IMR-90 (cell line): ENCODE results near the gene NIPAL4. TPM values are rescaled to one million over a fixed set of nuclear protein-coding genes. Genes with fewer than 3 reads are reported as not detected.

Experiments used
- ATAC-seq: fragments of 200-7000 bp; cut with Tn5 transposase; 2 replicates; pipeline ENCODE4 v1.9.1; 2020; ENCODE audit warnings: low read depth, mild to moderate bottlenecking, moderate library complexity
- BruUV-seq: library from RNA; stranded (reverse); fragments of 400-500 nt; replicated peaks from 2 replicates; lab custom pipeline; 2021; lab: Mats Ljungman, UMichigan
- CTCF ChIA-PET: fragments of 300-600 bp; formaldehyde crosslinking; extraction: SDS; loops from one replicate; lab custom pipeline; 2021; ENCODE audit warnings: antibody characterized with exemption; lab: Yijun Ruan, JAX
- POLR2A ChIA-PET: fragments of 300-600 bp; sonication (Branson Sonifier 250); formaldehyde crosslinking; loops from one replicate; lab custom pipeline; 2022; ENCODE audit warnings: antibody characterized with exemption; ENCODE audit not compliant: unreplicated experiment; lab: Charles Lee
- DNase-seq: peaks from one replicate; pipeline ENCODE4 v3.0.0; 2013
- H2AFZ ChIP-seq: replicated peaks from 2 replicates; pipeline ENCODE3; 2013; ENCODE audit warnings: low read length, mild to moderate bottlenecking; ENCODE audit not compliant: poor library complexity
- H2AK5ac ChIP-seq: 2 replicates; pipeline ENCODE4 v1.6.1; 2013; ENCODE audit warnings: low read depth, low read length, inconsistent platforms
- H2AK9ac ChIP-seq: replicated peaks from 2 replicates; pipeline ENCODE3; 2013; ENCODE audit warnings: mild to moderate bottlenecking, low read depth, low read length, moderate library complexity; ENCODE audit not compliant: poor library complexity
- H2BK120ac ChIP-seq: 2 replicates; pipeline ENCODE4 v1.6.1; 2013; ENCODE audit warnings: low read depth, low read length, inconsistent platforms
- H2BK15ac ChIP-seq: 3 replicates; pipeline ENCODE4 v1.6.1; 2013; ENCODE audit warnings: low read depth, low read length, inconsistent platforms
- H2BK20ac ChIP-seq: 2 replicates; pipeline ENCODE4 v1.6.1; 2013; ENCODE audit warnings: low read depth, mild to moderate bottlenecking, inconsistent platforms, low read length, moderate library complexity
- H2BK5ac ChIP-seq: 2 replicates; pipeline ENCODE4 v1.6.1; 2013; ENCODE audit warnings: mild to moderate bottlenecking, low read depth, low read length, inconsistent platforms; ENCODE audit not compliant: poor library complexity, severe bottlenecking
- H3K14ac ChIP-seq: replicated peaks from 2 replicates; pipeline ENCODE4 v1.6.1; 2013; ENCODE audit warnings: low read depth, low read length, inconsistent platforms
- H3K18ac ChIP-seq: 2 replicates; pipeline ENCODE4 v1.6.1; 2013; ENCODE audit warnings: low read depth, low read length, control low read depth
- H3K23ac ChIP-seq: 2 replicates; pipeline ENCODE4 v1.6.1; 2013; ENCODE audit warnings: low read depth, low read length, inconsistent platforms
- H3K27ac ChIP-seq: 2 replicates; pipeline ENCODE4 v1.5.1; 2013; ENCODE audit warnings: mild to moderate bottlenecking, control low read depth, low read length; ENCODE audit not compliant: insufficient read depth
- H3K27me3 ChIP-seq: 2 replicates; pipeline ENCODE4 v1.6.1; 2013; ENCODE audit warnings: low read length; ENCODE audit not compliant: control insufficient read depth, insufficient read depth
- H3K36me3 ChIP-seq: 2 replicates; pipeline ENCODE4 v1.6.1; 2013; ENCODE audit warnings: low read length, mixed read lengths; ENCODE audit not compliant: control insufficient read depth, insufficient read depth
- H3K4ac ChIP-seq: 2 replicates; pipeline ENCODE4 v1.6.1; 2013; ENCODE audit warnings: low read depth, low read length, inconsistent platforms
- H3K4me1 ChIP-seq: 2 replicates; pipeline ENCODE4 v1.6.1; 2013; ENCODE audit warnings: low read length, mixed read lengths; ENCODE audit not compliant: control insufficient read depth, insufficient read depth
- H3K4me2 ChIP-seq: 2 replicates; pipeline ENCODE4 v1.6.1; 2013; ENCODE audit warnings: low read depth, mild to moderate bottlenecking, control low read depth, low read length, moderate library complexity
- H3K4me3 ChIP-seq: 2 replicates; pipeline ENCODE4 v1.5.1; 2013; ENCODE audit warnings: low read depth, mild to moderate bottlenecking, control low read depth, low read length, moderate library complexity; ENCODE audit not compliant: insufficient read depth
- H3K56ac ChIP-seq: 2 replicates; pipeline ENCODE4 v1.6.1; 2013; ENCODE audit warnings: low read length, inconsistent platforms; ENCODE audit not compliant: insufficient read depth; ENCODE audit errors: extremely low read depth
- H3K79me1 ChIP-seq, 2 experiments: 2 replicates each; pipeline ENCODE4 v1.6.1; 2013; ENCODE audit warnings: low read length in 2 of 2, inconsistent platforms in 1 of 2, low read depth in 1 of 2
- H3K9ac ChIP-seq: 2 replicates; pipeline ENCODE4 v1.6.1; 2013; ENCODE audit warnings: low read depth, low read length, control low read depth
- H3K9me1 ChIP-seq: 2 replicates; pipeline ENCODE4 v1.6.1; 2013; ENCODE audit warnings: low read length, inconsistent platforms; ENCODE audit not compliant: insufficient read depth
- H3K9me3 ChIP-seq: 2 replicates; pipeline ENCODE4 v1.6.1; 2013; ENCODE audit warnings: low read length; ENCODE audit not compliant: control insufficient read depth, insufficient read depth
- H4K20me1 ChIP-seq: 2 replicates; pipeline ENCODE4 v1.6.1; 2013; ENCODE audit warnings: low read length, inconsistent platforms; ENCODE audit not compliant: insufficient read depth
- H4K5ac ChIP-seq: 2 replicates; pipeline ENCODE4 v1.6.1; 2013; ENCODE audit warnings: mild to moderate bottlenecking, low read depth, low read length, control low read depth
- H4K8ac ChIP-seq, 2 experiments: 2 replicates each; pipeline ENCODE4 v1.6.1; 2013; ENCODE audit warnings: low read depth in 2 of 2, low read length in 2 of 2, control low read depth in 1 of 2, inconsistent platforms in 1 of 2
- H4K91ac ChIP-seq: 2 replicates; pipeline ENCODE4 v1.6.1; 2013; ENCODE audit warnings: low read depth, low read length, inconsistent platforms; ENCODE audit not compliant: insufficient read depth
- BHLHE40 ChIP-seq: fragments of 150-350 bp; IDR thresholded peaks from 2 replicates; pipeline ENCODE4 v1.6.1; 2016; ENCODE audit warnings: mild to moderate bottlenecking, low read depth, low read length
- CEBPB ChIP-seq: IDR thresholded peaks from 2 replicates; pipeline ENCODE4 v1.6.1; 2012; ENCODE audit warnings: low read depth, low read length, improper control_type of control experiment
- CHD1 ChIP-seq: IDR thresholded peaks from 2 replicates; pipeline ENCODE4 v1.6.1; 2012; ENCODE audit warnings: low read depth, low read length, improper control_type of control experiment
- MAFK ChIP-seq: IDR thresholded peaks from 2 replicates; pipeline ENCODE4 v1.6.1; 2012; ENCODE audit warnings: low read depth, low read length, improper control_type of control experiment
- MAZ ChIP-seq: IDR thresholded peaks from 2 replicates; pipeline ENCODE4 v1.6.1; 2012; ENCODE audit warnings: low read depth, mild to moderate bottlenecking, low read length, improper control_type of control experiment, moderate library complexity, borderline replicate concordance
- MXI1 ChIP-seq: IDR thresholded peaks from 2 replicates; pipeline ENCODE4 v1.6.1; 2012; ENCODE audit warnings: low read depth, mild to moderate bottlenecking, low read length, moderate library complexity, borderline replicate concordance
- NFE2L2 ChIP-seq: fragments of 150-350 bp; IDR thresholded peaks from 2 replicates; pipeline ENCODE4 v1.6.1; 2016; ENCODE audit warnings: low read depth, mild to moderate bottlenecking, low read length
- POLR2A ChIP-seq: IDR thresholded peaks from 2 replicates; pipeline ENCODE4 v1.6.1; 2012; ENCODE audit warnings: mild to moderate bottlenecking, low read depth, low read length
- RCOR1 ChIP-seq: IDR thresholded peaks from 2 replicates; pipeline ENCODE4 v1.6.1; 2012; ENCODE audit warnings: mild to moderate bottlenecking, low read length, improper control_type of control experiment; ENCODE audit not compliant: insufficient replicate concordance
- RFX5 ChIP-seq: IDR thresholded peaks from 2 replicates; pipeline ENCODE4 v1.8.0; 2012; ENCODE audit warnings: low read depth, mild to moderate bottlenecking, low read length, moderate library complexity
- SMC3 ChIP-seq: fragments of 150-350 bp; IDR thresholded peaks from 2 replicates; pipeline ENCODE4 v1.6.1; 2016; ENCODE audit warnings: low read depth, mild to moderate bottlenecking, antibody characterized with exemption, low read length, moderate library complexity
- WGBS, 2 experiments: methylation state at CpG; one replicate each; pipeline versions ENCODE4 v1.1.5 to v1.1.7; 2013; ENCODE audit warnings: missing lambda C conversion rate in 2 of 2; ENCODE audit not compliant: insufficient read length in 1 of 2; ENCODE audit errors: extremely low coverage in 2 of 2; 5-methylcytosine and 5-hydroxymethylcytosine counted together
- dilution Hi-C: fragments of 300-500 bp; cut with HindIII; formaldehyde crosslinking; loops from one replicate; pipeline ENCODE4 v1.14.3; 2018; ENCODE audit warnings: low sequenced_read_pairs; ENCODE audit not compliant: unreplicated experiment
- in situ Hi-C: fragments of 300-500 bp; cut with MboI; formaldehyde crosslinking; loops from 3 replicates; pipeline ENCODE4 v1.14.3; 2019; ENCODE audit warnings: low sequenced_read_pairs, inconsistent platforms, mixed read lengths
- intact Hi-C: fragments of 100-400 bp; cut with micrococcal nuclease; formaldehyde crosslinking; loops from 2 replicates; pipeline ENCODE4 v1.10.0; 2022
- polyA plus RNA-seq, 3 experiments: library from polyadenylated mRNA; depleted of rRNA; stranded (reverse); fragments of >200 nt; gene quantifications; 2 replicates each; pipeline ENCODE4 v1.2.3, GENCODE V29; 2012; ENCODE audit warnings: low replicate concordance in 1 of 3
- total RNA-seq: library from RNA; depleted of rRNA; stranded (reverse); fragments of >200 nt; gene quantifications from 2 replicates; pipeline ENCODE4 v1.2.3, GENCODE V29; 2012
- TF ChIP-seq, protein P1 (sequence below): fragments of 150-350 bp; IDR thresholded peaks from 2 replicates; pipeline ENCODE4 v1.6.1; 2016; ENCODE audit warnings: low read depth, mild to moderate bottlenecking, low read length, moderate library complexity, borderline replicate concordance
- TF ChIP-seq, protein P2 (sequence below): conservative IDR thresholded peaks from 2 replicates; pipeline ENCODE4 v1.5.1; 2012; ENCODE audit warnings: mild to moderate bottlenecking, low read depth, low read length, improper control_type of control experiment

NIPAL4 gene
- total and polyA plus RNA-seq, 2 of the 4 experiments (the other 2 are of a cell fraction): 0.18 to 0.39 TPM

DNA sequence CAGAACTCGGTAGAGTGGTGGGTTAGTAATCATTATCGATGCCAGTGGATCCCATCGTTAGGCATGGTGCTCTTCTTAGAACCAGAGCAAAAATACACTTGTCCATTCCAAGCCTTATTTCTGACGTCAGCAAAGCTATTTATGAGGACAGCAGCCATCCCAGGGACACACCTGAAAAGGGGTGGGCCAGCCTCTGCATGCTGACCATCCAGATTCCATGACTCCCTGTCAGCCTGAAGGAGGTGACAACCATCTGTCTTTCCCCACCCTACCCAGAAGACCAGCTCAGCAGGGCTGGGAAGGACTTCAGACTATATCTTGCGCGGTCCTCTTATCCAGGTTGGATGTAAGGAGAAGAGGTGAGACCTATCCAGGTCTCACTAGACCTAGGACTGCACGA, 5.7 kb upstream of the NIPAL4 start:
- Histone ChIP-seq H3K4me3 (no peak overlapping the region), H2AFZ (no peak overlapping the region), H3K9ac (no peak overlapping the region), H4K20me1 (no peaks in the 10 kb centered on the region), H3K14ac (no peak overlapping the region), H2AK9ac (no peak overlapping the region), H3K4me2 (no peak overlapping the region), H3K9me1 (no peaks in the 10 kb centered on the region), H2BK15ac (no peak overlapping the region), H4K91ac (no peak overlapping the region), H3K79me1 (no peaks in the 10 kb centered on the region), H4K8ac (no peak overlapping the region), H2BK20ac (no peak overlapping the region), H3K4ac (no peak overlapping the region), H2BK5ac (no peak overlapping the region), H3K36me3 (no peaks in the 10 kb centered on the region), H3K23ac (no peak overlapping the region), H3K18ac (no peak overlapping the region), H2BK120ac (no peak overlapping the region), H3K9me3 (no peaks in the 10 kb centered on the region), H3K27me3 (peaks cover 2% of the 10 kb centered on the region; the same call in 1 of the 2 replicates), H3K4me1 (peaks cover 2% of the 10 kb centered on the region; the same call in 1 of the 2 replicates), H4K5ac (no peak overlapping the region), H3K56ac (no peak overlapping the region), H3K27ac (no peak overlapping the region), H2AK5ac (no peak overlapping the region)
- CTCF ChIA-PET: no interaction called here
- BruUV-seq: no TSS peak
- intact Hi-C loops (no loop called here), in situ Hi-C loops (no loop called here), dilution Hi-C loops (no loop called here)
- no peak for TF ChIP-seq POLR2A
- no peak for TF ChIP-seq RCOR1
- TF ChIP-seq SMC3: no peak
- no peak for TF ChIP-seq MXI1
- TF ChIP-seq, protein P1, sequence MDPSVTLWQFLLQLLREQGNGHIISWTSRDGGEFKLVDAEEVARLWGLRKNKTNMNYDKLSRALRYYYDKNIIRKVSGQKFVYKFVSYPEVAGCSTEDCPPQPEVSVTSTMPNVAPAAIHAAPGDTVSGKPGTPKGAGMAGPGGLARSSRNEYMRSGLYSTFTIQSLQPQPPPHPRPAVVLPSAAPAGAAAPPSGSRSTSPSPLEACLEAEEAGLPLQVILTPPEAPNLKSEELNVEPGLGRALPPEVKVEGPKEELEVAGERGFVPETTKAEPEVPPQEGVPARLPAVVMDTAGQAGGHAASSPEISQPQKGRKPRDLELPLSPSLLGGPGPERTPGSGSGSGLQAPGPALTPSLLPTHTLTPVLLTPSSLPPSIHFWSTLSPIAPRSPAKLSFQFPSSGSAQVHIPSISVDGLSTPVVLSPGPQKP: no peak
- TF ChIP-seq BHLHE40: no peak
- TF ChIP-seq, protein P2, sequence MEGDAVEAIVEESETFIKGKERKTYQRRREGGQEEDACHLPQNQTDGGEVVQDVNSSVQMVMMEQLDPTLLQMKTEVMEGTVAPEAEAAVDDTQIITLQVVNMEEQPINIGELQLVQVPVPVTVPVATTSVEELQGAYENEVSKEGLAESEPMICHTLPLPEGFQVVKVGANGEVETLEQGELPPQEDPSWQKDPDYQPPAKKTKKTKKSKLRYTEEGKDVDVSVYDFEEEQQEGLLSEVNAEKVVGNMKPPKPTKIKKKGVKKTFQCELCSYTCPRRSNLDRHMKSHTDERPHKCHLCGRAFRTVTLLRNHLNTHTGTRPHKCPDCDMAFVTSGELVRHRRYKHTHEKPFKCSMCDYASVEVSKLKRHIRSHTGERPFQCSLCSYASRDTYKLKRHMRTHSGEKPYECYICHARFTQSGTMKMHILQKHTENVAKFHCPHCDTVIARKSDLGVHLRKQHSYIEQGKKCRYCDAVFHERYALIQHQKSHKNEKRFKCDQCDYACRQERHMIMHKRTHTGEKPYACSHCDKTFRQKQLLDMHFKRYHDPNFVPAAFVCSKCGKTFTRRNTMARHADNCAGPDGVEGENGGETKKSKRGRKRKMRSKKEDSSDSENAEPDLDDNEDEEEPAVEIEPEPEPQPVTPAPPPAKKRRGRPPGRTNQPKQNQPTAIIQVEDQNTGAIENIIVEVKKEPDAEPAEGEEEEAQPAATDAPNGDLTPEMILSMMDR: no peak
- TF ChIP-seq RFX5: no peak
- TF ChIP-seq MAZ: no peak
- TF ChIP-seq CHD1: no peak
- TF ChIP-seq CEBPB: no peak
- TF ChIP-seq MAFK: no peak
- TF ChIP-seq NFE2L2: no peak
- WGBS, 2 experiments: no CpG with 5 or more reads among the region's 7 CpGs
- DNase-seq: no peak
- POLR2A ChIA-PET: no interaction called here
- ATAC-seq: no peak
